ENCODE results near the gene KRT79. TPM values are rescaled to one million over a fixed set of nuclear protein-coding genes. Genes with fewer than 3 reads are reported as not detected.
A peak's percentile ranks its signal among the peaks of the same experiment; 100 is the strongest.

Gene KRT79
- total and polyA plus RNA-seq, 2 donors (not counting 1 experiment from before 2014, with no cell fraction given) = not detected

DNA sequence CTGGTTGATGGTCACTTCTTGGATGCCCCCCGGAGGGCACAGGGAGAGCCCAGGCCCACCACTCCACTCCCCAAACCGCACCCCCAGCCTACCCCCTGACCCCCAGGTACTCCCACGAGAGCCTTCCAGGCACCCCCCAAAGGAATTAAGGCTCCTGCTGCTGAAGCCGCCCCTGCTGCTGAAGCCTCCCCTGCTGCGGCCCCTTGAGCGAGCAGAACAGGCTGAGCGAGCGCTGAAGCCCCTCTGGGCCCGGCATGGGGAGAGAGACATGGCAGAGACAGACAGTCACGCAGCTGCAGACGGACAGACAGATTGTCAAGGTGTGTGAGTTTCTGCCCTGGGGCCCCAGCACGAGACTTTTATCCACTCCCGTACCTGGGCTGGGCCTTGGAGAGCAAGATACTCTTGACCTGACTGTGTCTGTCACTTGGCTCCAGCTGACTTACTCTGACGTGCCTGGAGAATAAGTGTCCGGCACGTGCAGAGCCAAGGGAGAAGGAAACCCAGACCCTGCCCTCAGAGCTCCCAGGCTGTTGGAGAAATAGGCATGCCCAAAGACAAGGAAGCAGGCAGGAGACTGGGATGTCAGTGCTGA lies 14.6 kb upstream of the KRT79 start, which contains the start of gene KRT78:
KRT78 (minus strand) TSS at position 334 of the 595 bp plus-strand sequence; CDS start at position 270, 64 bp downstream.
- H3K27ac ChIP-seq (ENCODE audit: insufficient read depth, low read length) = no peak within 1 kb of the TSS
- H3K9me3 ChIP-seq (ENCODE audit: control insufficient read depth, insufficient read depth, low read depth, low read length) = no peaks in the 10 kb centered on the region
- no peaks in the 10 kb centered on the region for H4K20me1 ChIP-seq (ENCODE audit: control insufficient read depth, extremely low read depth, insufficient read depth, low read length)
- no peak within 1 kb of the TSS for H3K4me3 ChIP-seq (replicated peaks in 1 of 4; ENCODE audit: control extremely low read depth in 1 of 4, insufficient read depth in 1 of 4, low read depth in 3 of 4, low read length in 4 of 4)
- H3K79me2 ChIP-seq (ENCODE audit: control insufficient read depth, insufficient read depth, low read length) = no peaks in the 10 kb centered on the region
- no peak for TF ChIP-seq EZH2 (IDR thresholded peaks at IDR 0.05; ENCODE audit: low read length, missing control alignments)
- TF ChIP-seq, protein P1, sequence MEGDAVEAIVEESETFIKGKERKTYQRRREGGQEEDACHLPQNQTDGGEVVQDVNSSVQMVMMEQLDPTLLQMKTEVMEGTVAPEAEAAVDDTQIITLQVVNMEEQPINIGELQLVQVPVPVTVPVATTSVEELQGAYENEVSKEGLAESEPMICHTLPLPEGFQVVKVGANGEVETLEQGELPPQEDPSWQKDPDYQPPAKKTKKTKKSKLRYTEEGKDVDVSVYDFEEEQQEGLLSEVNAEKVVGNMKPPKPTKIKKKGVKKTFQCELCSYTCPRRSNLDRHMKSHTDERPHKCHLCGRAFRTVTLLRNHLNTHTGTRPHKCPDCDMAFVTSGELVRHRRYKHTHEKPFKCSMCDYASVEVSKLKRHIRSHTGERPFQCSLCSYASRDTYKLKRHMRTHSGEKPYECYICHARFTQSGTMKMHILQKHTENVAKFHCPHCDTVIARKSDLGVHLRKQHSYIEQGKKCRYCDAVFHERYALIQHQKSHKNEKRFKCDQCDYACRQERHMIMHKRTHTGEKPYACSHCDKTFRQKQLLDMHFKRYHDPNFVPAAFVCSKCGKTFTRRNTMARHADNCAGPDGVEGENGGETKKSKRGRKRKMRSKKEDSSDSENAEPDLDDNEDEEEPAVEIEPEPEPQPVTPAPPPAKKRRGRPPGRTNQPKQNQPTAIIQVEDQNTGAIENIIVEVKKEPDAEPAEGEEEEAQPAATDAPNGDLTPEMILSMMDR (conservative IDR thresholded peaks at IDR 0.05 in 1 of 2, IDR thresholded peaks at IDR 0.05 in 1 of 2; ENCODE audit: low read depth in 1 of 2, low read length in 2 of 2) = no peak
- no peak within 1 kb of the TSS for H3K4me2 ChIP-seq (ENCODE audit: extremely low read depth, insufficient read depth, low read length)
- no peak for DNase-seq (ENCODE audit: low read depth in 2 of 2)
- no peaks in the 10 kb centered on the region for H3K36me3 ChIP-seq (ENCODE audit: control insufficient read depth, insufficient read depth, low read length)
- no peaks in the 10 kb centered on the region for H3K4me1 ChIP-seq (ENCODE audit: control insufficient read depth, extremely low read depth, insufficient read depth, low read length)
- no peak within 1 kb of the TSS for H3K9ac ChIP-seq (ENCODE audit: insufficient read depth, low read length)
- H3K27me3 ChIP-seq (ENCODE audit: control insufficient read depth, insufficient read depth, low read length) = peaks cover 2% of the 10 kb centered on the region
- H2AFZ ChIP-seq (ENCODE audit: low read length) = no peak within 1 kb of the TSS

DNA sequence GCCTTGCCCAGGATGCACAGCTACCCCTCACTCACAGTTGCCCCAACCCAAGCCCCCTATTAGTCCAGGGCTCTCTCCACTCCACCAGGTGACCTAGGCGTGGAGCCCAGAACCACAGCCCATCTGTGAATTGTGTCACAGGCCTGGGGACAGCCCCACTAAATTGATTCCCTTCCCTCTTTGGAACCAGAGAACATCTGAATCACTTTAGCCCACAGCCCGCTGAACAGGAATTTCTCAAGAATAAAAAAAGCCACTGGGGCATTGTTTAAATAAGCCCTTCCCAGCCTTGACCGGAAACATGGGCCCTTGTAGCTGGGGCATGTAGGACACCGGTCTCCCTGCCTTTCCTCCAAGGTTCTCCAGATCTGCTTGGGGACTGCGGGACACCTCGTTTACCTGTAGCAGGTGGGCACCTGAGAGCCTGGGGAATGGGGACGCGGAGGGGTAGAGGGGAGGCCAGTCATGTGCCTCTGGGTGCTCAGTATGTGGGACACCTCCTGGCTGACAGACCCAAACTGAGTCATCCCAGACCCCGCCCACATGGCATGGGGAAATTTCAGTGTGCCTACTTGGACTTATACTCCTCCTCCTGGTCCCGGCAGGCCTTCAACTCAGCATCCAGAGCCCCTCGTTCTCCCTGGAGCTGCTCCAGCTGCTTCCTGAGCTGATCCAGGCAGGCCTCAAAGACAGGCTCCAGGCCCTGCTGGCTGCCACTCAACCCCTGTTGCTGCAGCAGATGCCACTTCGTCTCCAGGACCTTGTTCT lies 13.4 kb upstream of the KRT79 start:
- DNase-seq (ENCODE audit: low read depth in 2 of 2) = peak in 1 of 2 donors; percentile 67
- H3K9ac ChIP-seq (ENCODE audit: insufficient read depth, low read length) = no peak overlapping the region
- H3K27me3 ChIP-seq (ENCODE audit: control insufficient read depth, insufficient read depth, low read length) = peaks cover 2% of the 10 kb centered on the region
- H3K4me2 ChIP-seq (ENCODE audit: extremely low read depth, insufficient read depth, low read length) = no peak overlapping the region
- no peaks in the 10 kb centered on the region for H4K20me1 ChIP-seq (ENCODE audit: control insufficient read depth, extremely low read depth, insufficient read depth, low read length)
- H3K36me3 ChIP-seq (ENCODE audit: control insufficient read depth, insufficient read depth, low read length) = no peaks in the 10 kb centered on the region
- no peaks in the 10 kb centered on the region for H3K9me3 ChIP-seq (ENCODE audit: control insufficient read depth, insufficient read depth, low read depth, low read length)
- TF ChIP-seq, protein P1 (conservative IDR thresholded peaks at IDR 0.05 in 1 of 2, IDR thresholded peaks at IDR 0.05 in 1 of 2; ENCODE audit: low read depth in 1 of 2, low read length in 2 of 2) = no peak
- no peak for TF ChIP-seq EZH2 (IDR thresholded peaks at IDR 0.05; ENCODE audit: low read length, missing control alignments)
- no peaks in the 10 kb centered on the region for H3K4me1 ChIP-seq (ENCODE audit: control insufficient read depth, extremely low read depth, insufficient read depth, low read length)
- no peak overlapping the region for H3K4me3 ChIP-seq (replicated peaks in 1 of 4; ENCODE audit: control extremely low read depth in 1 of 4, insufficient read depth in 1 of 4, low read depth in 3 of 4, low read length in 4 of 4)
- H2AFZ ChIP-seq (ENCODE audit: low read length) = no peak overlapping the region
- H3K79me2 ChIP-seq (ENCODE audit: control insufficient read depth, insufficient read depth, low read length) = no peaks in the 10 kb centered on the region
- H3K27ac ChIP-seq (ENCODE audit: insufficient read depth, low read length) = no peak overlapping the region

DNA sequence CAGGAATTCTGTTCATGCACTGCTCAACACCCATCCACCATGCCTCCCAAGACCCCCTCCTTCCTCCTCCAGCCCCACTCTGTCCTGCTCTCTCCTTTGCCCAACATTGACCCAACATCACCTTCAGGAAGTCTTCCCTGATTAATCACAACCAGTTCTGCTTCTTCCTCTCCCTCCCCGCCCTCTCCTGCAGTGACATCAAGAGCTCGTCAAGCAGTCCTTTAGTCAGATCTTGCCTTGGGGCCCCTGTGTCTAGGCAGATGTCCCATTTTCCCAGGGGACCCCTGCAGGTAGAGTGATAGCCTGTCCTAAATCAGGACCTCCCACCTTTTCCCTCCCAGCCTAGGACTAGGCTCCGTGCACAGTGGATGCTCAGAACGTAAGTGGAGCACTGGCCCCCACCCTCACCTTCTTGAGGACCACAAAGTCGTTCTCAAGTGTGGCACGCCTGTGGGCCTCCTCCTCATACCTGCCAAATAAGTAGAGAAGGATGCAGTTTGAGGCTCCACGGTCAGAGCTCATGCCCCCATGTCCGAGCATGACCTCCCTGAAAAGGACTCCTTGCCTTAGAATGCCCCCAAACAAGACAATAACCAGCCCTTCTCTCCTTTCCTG lies 12.4 kb upstream of the KRT79 start:
- Histone ChIP-seq H3K27me3 (ENCODE audit: control insufficient read depth, insufficient read depth, low read length) (no peaks in the 10 kb centered on the region), H3K4me1 (ENCODE audit: control insufficient read depth, extremely low read depth, insufficient read depth, low read length) (no peaks in the 10 kb centered on the region), H3K36me3 (ENCODE audit: control insufficient read depth, insufficient read depth, low read length) (no peaks in the 10 kb centered on the region), H2AFZ (ENCODE audit: low read length) (no peak overlapping the region), H3K79me2 (ENCODE audit: control insufficient read depth, insufficient read depth, low read length) (no peaks in the 10 kb centered on the region), H3K27ac (ENCODE audit: insufficient read depth, low read length) (no peak overlapping the region), H4K20me1 (ENCODE audit: control insufficient read depth, extremely low read depth, insufficient read depth, low read length) (no peaks in the 10 kb centered on the region), H3K4me3 (replicated peaks in 1 of 4; ENCODE audit: control extremely low read depth in 1 of 4, insufficient read depth in 1 of 4, low read depth in 3 of 4, low read length in 4 of 4) (no peak overlapping the region), H3K9ac (ENCODE audit: insufficient read depth, low read length) (no peak overlapping the region), H3K4me2 (ENCODE audit: extremely low read depth, insufficient read depth, low read length) (no peak overlapping the region), H3K9me3 (ENCODE audit: control insufficient read depth, insufficient read depth, low read depth, low read length) (no peaks in the 10 kb centered on the region)
- TF ChIP-seq, protein P1 (conservative IDR thresholded peaks at IDR 0.05 in 1 of 2, IDR thresholded peaks at IDR 0.05 in 1 of 2; ENCODE audit: low read depth in 1 of 2, low read length in 2 of 2) = no peak
- no peak for TF ChIP-seq EZH2 (IDR thresholded peaks at IDR 0.05; ENCODE audit: low read length, missing control alignments)
- DNase-seq (ENCODE audit: low read depth in 2 of 2) = no peak

All from fibroblast of lung (primary cell).